Suprapubic skin (tissue), 4 donors: ENCODE results near the gene FOXN3. TPM values are rescaled to one million over a fixed set of nuclear protein-coding genes. Genes with fewer than 3 reads are reported as not detected.

ENCODE experiments used
- DNase-seq, 2 donors: peaks; one replicate each; pipeline ENCODE4 v3.0.0-alpha.2; 2019; ENCODE audit warnings: low spot score in 2 of 2
- H3K27ac ChIP-seq: fragments of 200-600 bp; sonication (generic); one replicate; pipeline ENCODE4 v1.5.1; 2019
- H3K27me3 ChIP-seq: fragments of 200-600 bp; sonication (generic); one replicate; pipeline ENCODE4 v1.5.1; 2019
- H3K36me3 ChIP-seq: fragments of 200-600 bp; sonication (generic); one replicate; pipeline ENCODE4 v1.5.1; 2019
- H3K4me1 ChIP-seq: fragments of 200-600 bp; sonication (generic); one replicate; pipeline ENCODE4 v1.5.1; 2019
- H3K4me3 ChIP-seq: fragments of 200-600 bp; sonication (generic); one replicate; pipeline ENCODE4 v1.5.1; 2019; ENCODE audit warnings: mild to moderate bottlenecking
- H3K9me3 ChIP-seq: fragments of 200-600 bp; sonication (generic); one replicate; pipeline ENCODE4 v1.5.1; 2019
- CTCF ChIP-seq, 2 donors: fragments of 200-600 bp in 1 of 2; fragments of 450-650 bp in 1 of 2; sonication (generic) in 1 of 2; IDR thresholded peaks; one replicate each; pipeline ENCODE4 v1.5.1; 2016 to 2019; ENCODE audit warnings: antibody characterized with exemption in 2 of 2, mild to moderate bottlenecking in 1 of 2, moderate library complexity in 1 of 2
- EP300 ChIP-seq: sonication (generic); formaldehyde crosslinking; IDR thresholded peaks from one replicate; pipeline ENCODE4 v1.6.1; 2017; ENCODE audit warnings: antibody characterized with exemption
- POLR2A ChIP-seq, 2 donors: fragments of 450-650 bp; IDR thresholded peaks; one replicate each; pipeline ENCODE4 v1.6.1; 2017; ENCODE audit warnings: antibody characterized with exemption in 2 of 2, mild to moderate bottlenecking in 2 of 2, moderate library complexity in 2 of 2
- POLR2AphosphoS5 ChIP-seq, 3 donors: sonication (generic); formaldehyde crosslinking; IDR thresholded peaks; one replicate each; pipeline ENCODE4 v1.6.1; 2017; ENCODE audit warnings: antibody characterized with exemption in 3 of 3
- WGBS: methylation state at CpG from one replicate; pipeline ENCODE4 v1.1.5; 2018; 5-methylcytosine and 5-hydroxymethylcytosine counted together
- total RNA-seq, 4 donors: library from RNA; depleted of rRNA; stranded (reverse); fragments of >200 nt; gene quantifications; one replicate each; pipeline ENCODE4 v1.1.0, GENCODE V29; 2016

The FOXN3 gene
- total RNA-seq, 4 donors from 2014 or later, result 117 to 272 (median 172) TPM

- DNase-seq, result no peak
- WGBS, result 60% methylated on average over 4 of the region's 4 CpGs
- Histone ChIP-seq H3K27ac (no peak overlapping the region), H3K9me3 (no peaks in the 10 kb centered on the region), H3K4me1 (peaks cover 49% of the 10 kb centered on the region), H3K4me3 (no peak overlapping the region), H3K36me3 (no peaks in the 10 kb centered on the region), H3K27me3 (no peaks in the 10 kb centered on the region)
- TF ChIP-seq POLR2AphosphoS5 (IDR thresholded peaks at IDR 0.05) (no peak), CTCF (IDR thresholded peaks at IDR 0.05) (no peak)
Observed at GRCh38 chr14:89369656-89370055, 47.4 kb downstream of the FOXN3 start.

- peaks cover 56% of the 10 kb centered on the region for H3K4me1 ChIP-seq
- no peak for DNase-seq
- no peaks in the 10 kb centered on the region for H3K36me3 ChIP-seq
- no peak for TF ChIP-seq CTCF (IDR thresholded peaks at IDR 0.05)
- TF ChIP-seq POLR2AphosphoS5 (IDR thresholded peaks at IDR 0.05), result no peak
- no peak for TF ChIP-seq POLR2A (IDR thresholded peaks at IDR 0.05)
- TF ChIP-seq EP300, result no peak
- WGBS, result 85% methylated on average over 12 of the region's 12 CpGs
- H3K27me3 ChIP-seq, result no peaks in the 10 kb centered on the region
- no peaks in the 10 kb centered on the region for H3K9me3 ChIP-seq
- H3K4me3 ChIP-seq, result no peak overlapping the region
- H3K27ac ChIP-seq, result no peak overlapping the region
Observed at GRCh38 chr14:89368490-89369477, 48.2 kb downstream of the FOXN3 start.

GRCh38 chr14:89367779-89368120, 49.3 kb downstream of the FOXN3 start:
- Histone ChIP-seq H3K36me3 (no peaks in the 10 kb centered on the region), H3K27me3 (no peaks in the 10 kb centered on the region), H3K27ac (peak overlapping the region; percentile 60), H3K4me1 (peaks cover 57% of the 10 kb centered on the region), H3K4me3 (no peak overlapping the region), H3K9me3 (no peaks in the 10 kb centered on the region)
- WGBS, result 69% methylated on average over 8 of the region's 8 CpGs
- DNase-seq, result no peak
- no peak for TF ChIP-seq CTCF (IDR thresholded peaks at IDR 0.05)
- TF ChIP-seq POLR2AphosphoS5 (IDR thresholded peaks at IDR 0.05), result no peak
- TF ChIP-seq POLR2A (IDR thresholded peaks at IDR 0.05), result no peak
- TF ChIP-seq EP300, result no peak

GRCh38 chr14:89366864-89367778, 49.9 kb downstream of the FOXN3 start:
- no peaks in the 10 kb centered on the region for H3K36me3 ChIP-seq
- DNase-seq, result no peak
- no peaks in the 10 kb centered on the region for H3K9me3 ChIP-seq
- WGBS, result 50% methylated on average over 19 of the region's 19 CpGs
- no peaks in the 10 kb centered on the region for H3K27me3 ChIP-seq
- TF ChIP-seq POLR2AphosphoS5 (IDR thresholded peaks at IDR 0.05) (no peak), POLR2A (IDR thresholded peaks at IDR 0.05) (no peak), EP300 (no peak), CTCF (IDR thresholded peaks at IDR 0.05) (no peak)
- H3K4me3 ChIP-seq, result no peak overlapping the region
- H3K4me1 ChIP-seq, result peaks cover 55% of the 10 kb centered on the region
- peak overlapping the region; percentile 60 for H3K27ac ChIP-seq
